Retina (tissue), 1 donor: ENCODE results near the gene REXO4.

Experiments used
- DNase-seq: peaks from one replicate; pipeline ENCODE4 v3.0.0-alpha.2; 2016

REXO4 gene

GRCh38 chr9:133362359-133363044 is 55.3 kb downstream of the REXO4 start:
- no peak for DNase-seq

GRCh38 chr9:133361507-133362092 is 56.2 kb downstream of the REXO4 start:
- no peak for DNase-seq

GRCh38 chr9:133360400-133361393 is 57.1 kb downstream of the REXO4 start:
- DNase-seq, result no peak

- DNase-seq, result no peak
These were observed 58.2 kb downstream of the REXO4 start for GRCh38 chr9:133359399-133360175.

DNA sequence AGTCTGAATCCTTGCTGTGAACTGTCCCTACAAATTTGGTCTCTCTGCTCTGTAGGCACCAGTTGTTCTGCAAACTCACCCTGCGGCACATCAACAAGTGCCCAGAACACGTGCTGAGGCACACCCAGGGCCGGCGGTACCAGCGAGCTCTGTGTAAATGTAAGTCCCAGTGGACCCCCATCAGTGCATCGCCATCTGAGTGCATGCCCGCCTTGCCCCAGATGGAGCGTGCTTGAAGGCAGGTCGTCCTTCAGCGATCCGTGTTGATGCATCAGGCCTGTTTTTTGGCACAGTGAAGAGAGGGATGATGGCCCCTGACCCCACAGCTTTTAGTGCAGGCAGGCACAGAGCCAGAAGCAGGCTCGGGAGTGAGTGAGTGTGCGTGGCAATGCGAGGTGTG is 60.2 kb downstream of the REXO4 start:
- DNase-seq, result no peak

DNA sequence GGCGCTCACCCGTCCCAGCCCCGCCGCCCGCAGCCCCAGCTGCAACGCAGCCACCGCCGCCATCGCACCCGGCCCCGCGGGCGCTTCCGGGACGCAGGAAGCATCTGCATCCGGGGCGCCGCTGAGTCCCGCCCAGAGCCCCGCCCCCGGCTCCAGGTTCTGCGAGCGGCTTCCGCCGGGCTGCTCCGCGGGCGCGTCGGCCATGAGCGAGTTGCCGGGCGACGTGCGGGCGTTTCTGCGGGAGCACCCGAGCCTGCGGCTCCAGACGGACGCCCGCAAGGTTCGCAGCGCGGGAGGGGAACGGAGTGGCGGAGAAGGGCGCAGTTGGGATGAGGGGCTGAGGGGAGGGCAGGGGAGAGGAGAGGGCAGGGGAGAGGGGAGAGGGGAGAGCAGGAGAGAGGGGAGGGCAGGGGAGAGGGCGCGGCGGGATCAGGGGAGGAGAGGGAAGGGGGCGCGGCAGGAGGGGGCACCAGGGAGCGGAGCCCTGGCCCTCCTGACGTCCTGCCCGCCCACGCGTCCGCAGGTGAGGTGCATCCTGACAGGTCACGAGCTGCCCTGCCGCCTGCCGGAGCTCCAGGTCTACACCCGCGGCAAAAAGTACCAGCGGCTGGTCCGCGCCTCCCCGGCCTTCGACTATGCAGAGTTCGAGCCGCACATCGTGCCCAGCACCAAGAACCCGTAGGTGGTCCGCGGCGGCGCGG is 61.3 kb downstream of the REXO4 start, which contains the start of the genes SURF1 and SURF2:
TSS of gene SURF1 (minus strand) at position 97 of the 701 bp plus-strand sequence. CDS start at position 63, 34 bp downstream.
TSS of gene SURF2 (plus strand) at position 160 of the 701 bp plus-strand sequence. CDS start at position 203, 43 bp downstream.
- peak; percentile 85 for DNase-seq
